Measurements from ENCODE around the gene TRIM25. TPM values are rescaled to one million over a fixed set of nuclear protein-coding genes. Genes with fewer than 3 reads are reported as not detected.

The TRIM25 gene
- total and polyA plus RNA-seq, 12 donors: 12.6 to 82.4 (median 56.6) TPM

DNA sequence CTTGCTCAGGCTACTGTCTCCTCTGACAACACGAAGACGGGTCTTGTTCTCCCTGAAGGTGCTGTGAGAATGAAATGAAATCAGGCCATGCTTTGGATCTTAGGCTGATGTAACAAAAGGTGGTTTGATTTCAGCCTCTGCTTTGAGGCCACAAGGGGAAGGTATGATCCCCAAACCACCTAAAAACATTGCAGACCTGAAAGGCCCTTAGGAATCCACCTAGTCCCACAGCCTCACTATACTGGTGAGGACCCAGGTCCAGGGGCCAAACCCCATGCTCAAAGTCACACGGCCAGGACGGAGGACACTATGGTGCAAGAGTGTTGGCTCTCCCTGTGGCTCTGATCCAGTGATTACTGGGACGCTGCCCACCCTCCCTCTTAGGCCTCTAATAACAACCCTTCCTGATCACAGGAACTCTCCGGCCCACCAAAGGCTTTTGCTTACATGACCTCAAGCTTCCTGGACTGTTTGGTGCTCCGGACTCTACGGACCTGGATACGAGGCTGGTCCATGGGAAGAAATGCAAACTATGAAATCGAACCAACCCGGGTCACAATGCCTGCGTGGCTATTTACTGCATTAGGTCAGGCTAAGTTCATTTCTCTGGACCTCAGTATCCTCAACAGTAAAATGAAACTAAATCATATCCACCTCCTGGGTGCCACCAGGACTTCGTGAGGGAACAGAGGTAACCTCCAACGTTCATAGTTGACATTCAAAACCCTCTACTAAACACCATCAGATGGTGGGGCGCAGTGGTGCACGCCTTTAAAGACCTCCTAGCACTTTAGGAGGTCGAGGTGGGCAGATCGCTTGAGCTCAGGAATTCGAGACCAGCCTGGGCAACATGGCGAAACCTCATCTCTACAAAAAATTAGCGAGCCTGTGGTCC is 1.5 kb downstream of the TRIM25 start:
- H3K27me3 ChIP-seq: no peaks in the 10 kb centered on the region
- DNase-seq: peak; percentile 35 to 80 (median 60)
- no peaks in the 10 kb centered on the region for H3K9me3 ChIP-seq (replicated peaks in 1 of 3)
- intact Hi-C loops (cut with DNase I): no loop called here
- peaks cover 0 to 9% of the 10 kb centered on the region in 2 donors for H3K36me3 ChIP-seq (replicated peaks in 1 of 2)
- H3K27ac ChIP-seq: peak overlapping the region in 3 of 5 donors; percentile 87 to 95 (median 92)
- peaks cover 47 to 70% of the 10 kb centered on the region in 2 donors for H3K4me1 ChIP-seq (replicated peaks in 1 of 2)
- peak overlapping the region; percentile 65 to 82 (median 76) for H3K4me3 ChIP-seq
- TF ChIP-seq POLR2A (IDR thresholded peaks at IDR 0.05): no peak
- TF ChIP-seq, protein P1, sequence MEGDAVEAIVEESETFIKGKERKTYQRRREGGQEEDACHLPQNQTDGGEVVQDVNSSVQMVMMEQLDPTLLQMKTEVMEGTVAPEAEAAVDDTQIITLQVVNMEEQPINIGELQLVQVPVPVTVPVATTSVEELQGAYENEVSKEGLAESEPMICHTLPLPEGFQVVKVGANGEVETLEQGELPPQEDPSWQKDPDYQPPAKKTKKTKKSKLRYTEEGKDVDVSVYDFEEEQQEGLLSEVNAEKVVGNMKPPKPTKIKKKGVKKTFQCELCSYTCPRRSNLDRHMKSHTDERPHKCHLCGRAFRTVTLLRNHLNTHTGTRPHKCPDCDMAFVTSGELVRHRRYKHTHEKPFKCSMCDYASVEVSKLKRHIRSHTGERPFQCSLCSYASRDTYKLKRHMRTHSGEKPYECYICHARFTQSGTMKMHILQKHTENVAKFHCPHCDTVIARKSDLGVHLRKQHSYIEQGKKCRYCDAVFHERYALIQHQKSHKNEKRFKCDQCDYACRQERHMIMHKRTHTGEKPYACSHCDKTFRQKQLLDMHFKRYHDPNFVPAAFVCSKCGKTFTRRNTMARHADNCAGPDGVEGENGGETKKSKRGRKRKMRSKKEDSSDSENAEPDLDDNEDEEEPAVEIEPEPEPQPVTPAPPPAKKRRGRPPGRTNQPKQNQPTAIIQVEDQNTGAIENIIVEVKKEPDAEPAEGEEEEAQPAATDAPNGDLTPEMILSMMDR (IDR thresholded peaks at IDR 0.05): no peak
- 54 to 68% (median 63%) methylated on average over 15 to 21 of the region's 21 CpGs for WGBS, 4 donors

DNA sequence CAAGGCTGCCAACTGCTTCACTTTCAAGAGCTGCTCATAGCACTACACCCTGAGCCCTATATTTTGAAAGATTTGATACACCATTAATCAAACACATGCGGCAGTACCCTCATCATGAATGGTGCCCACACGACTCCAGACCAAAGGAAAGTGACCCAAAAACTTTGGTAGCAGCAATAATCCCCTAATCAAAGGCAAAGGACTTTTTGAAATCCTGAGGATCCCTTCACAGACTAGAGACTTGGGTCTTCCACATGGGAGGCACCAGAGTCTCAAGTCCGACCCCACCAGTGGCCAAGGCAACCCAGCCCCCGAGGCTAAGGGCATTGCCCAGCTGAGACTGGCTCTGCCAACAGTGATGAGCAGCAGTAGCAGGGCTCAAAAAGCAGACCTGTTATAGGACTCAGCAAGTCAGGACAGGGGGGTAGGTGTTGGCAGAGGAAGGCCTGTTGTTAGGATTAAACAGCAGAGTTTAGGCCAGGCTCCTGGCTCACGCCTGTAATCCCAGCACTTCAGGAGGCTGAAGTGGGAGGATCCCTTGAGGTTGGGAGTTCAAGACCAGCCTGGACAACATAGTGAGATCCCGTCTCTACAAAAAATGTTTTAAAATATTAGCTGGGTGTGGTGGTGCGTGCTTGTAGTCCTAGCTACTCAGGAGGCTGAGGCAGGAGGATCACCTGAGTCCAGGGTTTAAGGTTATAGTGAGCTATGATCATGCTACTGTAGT is 3.2 kb downstream of the TRIM25 start:
- Histone ChIP-seq H3K27me3 (no peaks in the 10 kb centered on the region), H3K4me3 (peak overlapping the region in 1 of 4 donors; percentile 15), H3K36me3 (replicated peaks in 1 of 2) (peaks cover 0 to 25% of the 10 kb centered on the region in 2 donors), H3K9me3 (replicated peaks in 1 of 3) (no peaks in the 10 kb centered on the region), H3K27ac (peak overlapping the region in 4 of 5 donors; percentile 14 to 70 (median 50)), H3K4me1 (replicated peaks in 1 of 2) (peaks cover 41 to 63% of the 10 kb centered on the region in 2 donors)
- intact Hi-C loops (cut with DNase I): no loop called here
- 71 to 76% (median 73%) methylated on average over 4 to 7 of the region's 7 CpGs for WGBS, 4 donors
- DNase-seq: no peak
- TF ChIP-seq, protein P1 (IDR thresholded peaks at IDR 0.05): no peak
- TF ChIP-seq POLR2A (IDR thresholded peaks at IDR 0.05): no peak

DNA sequence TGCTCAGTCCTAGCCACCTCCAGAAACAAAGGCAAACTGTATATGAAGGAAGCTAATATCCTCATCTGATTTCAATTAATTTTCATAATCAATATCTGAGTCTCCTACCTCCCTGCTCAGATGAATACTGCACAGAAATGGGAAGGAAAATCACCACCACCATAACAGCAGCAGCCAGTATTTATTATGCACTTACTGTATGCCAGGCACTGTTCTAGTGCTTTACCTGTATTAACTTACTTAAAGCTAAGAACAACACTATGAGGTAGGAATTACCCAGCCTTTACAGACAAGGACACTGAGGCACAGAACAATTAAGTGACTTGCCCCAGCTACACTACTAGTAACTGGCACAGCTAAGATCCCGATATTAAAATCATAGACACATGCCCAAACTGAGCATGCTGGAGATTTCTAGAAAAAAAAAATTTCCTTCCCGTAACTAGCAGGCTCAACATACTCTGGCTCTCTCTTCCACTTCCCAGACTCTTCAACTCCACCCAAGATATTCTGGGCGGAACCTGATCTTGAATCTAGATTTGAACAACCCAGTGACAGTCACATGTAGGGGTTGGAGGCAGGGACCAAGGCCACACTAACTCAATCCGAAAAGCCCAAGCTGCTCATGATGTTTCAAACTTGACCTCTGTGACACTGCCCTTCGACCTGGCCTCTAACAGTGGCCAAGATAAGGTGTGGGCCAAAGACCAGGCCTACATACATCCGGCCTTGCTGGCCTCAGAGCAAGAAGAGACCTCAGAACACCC is 3.9 kb downstream of the TRIM25 start:
- peak overlapping the region in 4 of 5 donors; percentile 14 to 70 (median 50) for H3K27ac ChIP-seq
- TF ChIP-seq POLR2A (IDR thresholded peaks at IDR 0.05): no peak
- TF ChIP-seq, protein P1 (IDR thresholded peaks at IDR 0.05): no peak
- peaks cover 34 to 56% of the 10 kb centered on the region in 2 donors for H3K4me1 ChIP-seq (replicated peaks in 1 of 2)
- peak in 6 of 7 donors; percentile 37 to 69 (median 64) for DNase-seq
- H3K9me3 ChIP-seq (replicated peaks in 1 of 3): no peaks in the 10 kb centered on the region
- H3K36me3 ChIP-seq (replicated peaks in 1 of 2): peaks cover 0 to 31% of the 10 kb centered on the region in 2 donors
- intact Hi-C loops (cut with DNase I): no loop called here
- peak overlapping the region in 1 of 4 donors; percentile 15 for H3K4me3 ChIP-seq
- H3K27me3 ChIP-seq: no peaks in the 10 kb centered on the region
- 33 to 48% (median 38%) methylated on average over 6 of the region's 6 CpGs for WGBS, 4 donors

Measured in adrenal gland (tissue), 12 donors.